ENCODE measurements around the gene TOGARAM2. TPM values are rescaled to one million over a fixed set of nuclear protein-coding genes. Genes with fewer than 3 reads are reported as not detected.

TOGARAM2 gene
- total RNA-seq, 2 experiments from 2014 or later: 2.3 to 2.7 TPM

DNA sequence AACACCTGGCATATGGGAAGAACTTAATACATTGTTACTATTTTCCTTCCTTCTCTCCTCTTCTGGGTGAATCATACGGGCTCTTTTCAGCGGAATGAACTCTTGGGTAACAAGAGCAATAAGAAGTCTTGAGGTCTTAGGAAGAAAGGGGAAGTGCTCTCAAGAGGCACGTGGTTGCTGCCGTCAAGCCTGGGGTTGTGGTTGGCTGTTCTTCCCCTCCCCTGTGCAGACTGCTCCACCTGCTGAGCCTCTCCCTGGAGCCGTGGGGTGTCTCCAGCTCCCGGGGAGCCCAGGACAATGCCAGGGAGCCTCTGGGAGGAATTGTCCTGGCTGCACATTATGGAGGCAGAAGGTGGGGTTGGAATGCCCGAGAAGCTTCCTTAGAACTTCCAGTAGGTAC is 19.4 kb downstream of the TOGARAM2 start:
- intact Hi-C loops (cut with micrococcal nuclease): no loop called here
- Mint-ChIP-seq H3K27me3 (no peaks in the 10 kb centered on the region), H3K36me3 (ENCODE audit: low read depth) (no peaks in the 10 kb centered on the region), H3K27ac (peak overlapping the region; percentile 13), H3K4me1 (ENCODE audit: low read depth) (peaks cover 18% of the 10 kb centered on the region), H3K9me3 (no peaks in the 10 kb centered on the region), H3K4me3 (no peak overlapping the region)
- ATAC-seq: peak; percentile 77
- CTCF ChIA-PET: interaction anchor here (0.6 to 1.5 kb wide), 3 partner anchors 11 to 42 kb away, joined by 3 to 4 read pairs (median 3); no protein-coding TSS in a partner anchor
- DNase-seq: peak; percentile 54
- TF ChIP-seq, protein P1, sequence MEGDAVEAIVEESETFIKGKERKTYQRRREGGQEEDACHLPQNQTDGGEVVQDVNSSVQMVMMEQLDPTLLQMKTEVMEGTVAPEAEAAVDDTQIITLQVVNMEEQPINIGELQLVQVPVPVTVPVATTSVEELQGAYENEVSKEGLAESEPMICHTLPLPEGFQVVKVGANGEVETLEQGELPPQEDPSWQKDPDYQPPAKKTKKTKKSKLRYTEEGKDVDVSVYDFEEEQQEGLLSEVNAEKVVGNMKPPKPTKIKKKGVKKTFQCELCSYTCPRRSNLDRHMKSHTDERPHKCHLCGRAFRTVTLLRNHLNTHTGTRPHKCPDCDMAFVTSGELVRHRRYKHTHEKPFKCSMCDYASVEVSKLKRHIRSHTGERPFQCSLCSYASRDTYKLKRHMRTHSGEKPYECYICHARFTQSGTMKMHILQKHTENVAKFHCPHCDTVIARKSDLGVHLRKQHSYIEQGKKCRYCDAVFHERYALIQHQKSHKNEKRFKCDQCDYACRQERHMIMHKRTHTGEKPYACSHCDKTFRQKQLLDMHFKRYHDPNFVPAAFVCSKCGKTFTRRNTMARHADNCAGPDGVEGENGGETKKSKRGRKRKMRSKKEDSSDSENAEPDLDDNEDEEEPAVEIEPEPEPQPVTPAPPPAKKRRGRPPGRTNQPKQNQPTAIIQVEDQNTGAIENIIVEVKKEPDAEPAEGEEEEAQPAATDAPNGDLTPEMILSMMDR (IDR thresholded peaks at IDR 0.05): no peak
- POLR2A ChIA-PET: interaction anchor here (0.9 kb wide), 1 partner anchor 12 kb away, joined by 3 read pairs; no protein-coding TSS in a partner anchor

- no peak for ATAC-seq
- Mint-ChIP-seq H3K36me3 (ENCODE audit: low read depth) (no peaks in the 10 kb centered on the region), H3K27me3 (no peaks in the 10 kb centered on the region), H3K27ac (no peak overlapping the region), H3K4me1 (ENCODE audit: low read depth) (peaks cover 18% of the 10 kb centered on the region), H3K9me3 (no peaks in the 10 kb centered on the region), H3K4me3 (no peak overlapping the region)
- DNase-seq: no peak
- ChIA-PET CTCF (interaction anchor here (0.6 to 1.5 kb wide), 3 partner anchors 10 to 42 kb away, joined by 3 to 4 read pairs (median 3); no protein-coding TSS in a partner anchor), POLR2A (interaction anchor here (0.6 to 0.9 kb wide), 2 partner anchors 11 to 27 kb away, joined by 3 read pairs; no protein-coding TSS in a partner anchor)
- TF ChIP-seq, protein P1 (IDR thresholded peaks at IDR 0.05): no peak
- intact Hi-C loops (cut with micrococcal nuclease): no loop called here
These were observed 19.9 kb downstream of the TOGARAM2 start for GRCh38 chr2:29000956-29001355.

GRCh38 chr2:29001806-29002205 is 20.7 kb downstream of the TOGARAM2 start:
- ATAC-seq (no peak), DNase-seq (no peak)
- TF ChIP-seq, protein P1 (IDR thresholded peaks at IDR 0.05): no peak
- Mint-ChIP-seq H3K27ac (peak overlapping the region; percentile 47), H3K36me3 (ENCODE audit: low read depth) (no peaks in the 10 kb centered on the region), H3K27me3 (no peaks in the 10 kb centered on the region), H3K4me3 (no peak overlapping the region), H3K4me1 (ENCODE audit: low read depth) (peaks cover 18% of the 10 kb centered on the region), H3K9me3 (no peaks in the 10 kb centered on the region)
- intact Hi-C loops (cut with micrococcal nuclease): no loop called here
- ChIA-PET CTCF (interaction anchor here (1.0 to 1.2 kb wide), 2 partner anchors 10 to 13 kb away, joined by 5 read pairs; no protein-coding TSS in a partner anchor), POLR2A (no interaction called here)

- H3K27ac Mint-ChIP-seq: no peak overlapping the region
- no peaks in the 10 kb centered on the region for H3K36me3 Mint-ChIP-seq (ENCODE audit: low read depth)
- ATAC-seq (no peak), DNase-seq (no peak)
- ChIA-PET POLR2A (no interaction called here), CTCF (no interaction called here)
- H3K27me3 Mint-ChIP-seq: no peaks in the 10 kb centered on the region
- peaks cover 30% of the 10 kb centered on the region for H3K4me1 Mint-ChIP-seq (ENCODE audit: low read depth)
- TF ChIP-seq, protein P1 (IDR thresholded peaks at IDR 0.05): no peak
- H3K9me3 Mint-ChIP-seq: no peaks in the 10 kb centered on the region
- H3K4me3 Mint-ChIP-seq: no peak overlapping the region
- intact Hi-C loops (cut with micrococcal nuclease): no loop called here
These were observed 23.7 kb downstream of the TOGARAM2 start for GRCh38 chr2:29004755-29005154.

DNA sequence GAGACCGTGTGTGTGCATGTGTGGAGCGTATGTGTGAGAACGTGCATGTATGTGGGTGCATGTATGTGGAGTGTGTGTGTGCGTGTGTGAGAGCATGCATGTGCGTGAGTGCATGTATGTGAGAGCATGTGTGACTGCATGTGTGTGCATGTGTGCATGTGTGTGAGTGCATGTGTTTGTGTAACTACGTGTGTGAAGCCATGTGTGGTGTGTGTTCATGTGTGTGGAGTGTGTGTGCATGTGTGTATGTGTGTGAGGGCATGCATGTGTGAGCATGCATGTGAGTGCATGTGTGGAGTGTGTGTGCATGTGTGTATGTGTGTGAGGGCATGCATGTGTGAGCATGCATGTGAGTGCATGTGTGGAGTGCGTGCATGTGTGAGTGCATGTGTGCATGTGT is 24.2 kb downstream of the TOGARAM2 start:
- TF ChIP-seq, protein P1 (IDR thresholded peaks at IDR 0.05): no peak
- Mint-ChIP-seq H3K27ac (no peak overlapping the region), H3K27me3 (no peaks in the 10 kb centered on the region), H3K9me3 (no peaks in the 10 kb centered on the region), H3K4me1 (ENCODE audit: low read depth) (peaks cover 32% of the 10 kb centered on the region), H3K36me3 (ENCODE audit: low read depth) (no peaks in the 10 kb centered on the region), H3K4me3 (no peak overlapping the region)
- DNase-seq (no peak), ATAC-seq (no peak)
- CTCF ChIA-PET: no interaction called here
- POLR2A ChIA-PET: no interaction called here
- intact Hi-C loops (cut with micrococcal nuclease): no loop called here

Measured in activated CD8-positive, alpha-beta T cell treated with anti-CD3 and anti-CD28 coated beads for 36 hours (primary cell).